Right kidney (tissue), 1 donor: ENCODE data around the gene GJC2.

Source experiments
- DNase-seq: peaks from one replicate; pipeline ENCODE4 v3.0.0-alpha.2; 2016

The GJC2 gene

DNA sequence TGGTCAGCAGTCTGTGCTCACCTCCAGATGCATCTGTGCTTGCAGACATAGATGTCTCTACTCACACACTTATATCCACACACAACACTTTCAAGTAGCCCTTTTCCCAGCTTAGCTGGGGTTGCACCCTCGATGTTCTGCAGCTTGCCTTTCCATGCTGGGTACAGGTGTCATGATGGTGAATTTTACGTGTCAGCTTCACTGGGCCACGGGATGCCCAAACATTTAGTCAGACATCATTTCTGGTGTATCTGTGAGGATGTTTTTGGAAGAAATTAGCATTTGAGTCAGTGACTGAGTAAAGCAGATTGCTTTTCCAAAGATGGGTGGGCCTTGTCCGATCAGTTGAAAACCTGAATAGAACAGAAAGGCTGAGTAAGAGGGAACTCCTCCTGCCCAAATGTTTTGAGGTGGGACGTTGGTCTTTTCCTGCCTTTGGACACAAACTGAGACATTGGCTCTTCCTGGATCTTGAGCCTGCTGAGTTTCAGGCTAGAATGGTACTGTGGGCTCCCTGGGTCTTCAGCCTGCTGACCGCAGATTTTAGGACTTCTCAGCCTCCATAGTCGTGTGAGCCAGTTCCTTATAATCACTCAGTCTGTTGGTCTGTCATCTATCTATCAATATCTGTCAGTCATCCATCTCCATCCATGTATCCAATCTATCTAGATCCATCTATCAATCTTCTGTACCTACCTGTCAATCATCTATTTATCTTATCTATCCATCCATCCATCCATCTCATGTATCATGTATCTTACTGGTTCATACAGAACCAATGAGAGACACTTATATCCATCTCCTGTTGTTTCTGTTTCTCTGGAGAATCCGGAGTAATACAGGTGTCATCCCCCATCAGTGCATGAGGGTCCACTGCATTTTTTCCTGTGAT is 45.4 kb downstream of the GJC2 start:
- DNase-seq, result no peak

GRCh38 chr1:228197555-228198147 is 47.9 kb downstream of the GJC2 start:
- no peak for DNase-seq

GRCh38 chr1:228198977-228199590 is 49.4 kb downstream of the GJC2 start:
- no peak for DNase-seq

DNA sequence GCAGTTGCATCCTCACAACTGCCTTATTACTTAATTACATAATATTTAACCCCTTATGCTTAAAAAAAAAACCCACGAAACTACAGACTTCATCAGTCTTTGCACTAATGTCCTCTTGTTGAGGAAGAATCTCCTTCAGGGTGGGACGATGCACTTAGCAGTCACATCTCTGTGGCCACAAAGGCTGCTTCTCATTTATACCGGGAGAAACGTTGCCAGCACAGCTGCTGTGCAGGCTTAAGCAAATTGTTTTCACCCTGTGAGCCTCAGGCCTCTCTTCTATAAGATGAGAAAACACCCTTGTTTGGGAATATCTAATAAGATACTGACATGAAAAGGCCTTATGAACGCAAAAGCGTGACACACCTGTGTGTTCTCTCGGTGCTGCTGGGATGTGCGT is 55.2 kb downstream of the GJC2 start:
- DNase-seq, result no peak

- DNase-seq, result no peak
Measured at GRCh38 chr1:228205526-228206436, 56.1 kb downstream of the GJC2 start.

DNA sequence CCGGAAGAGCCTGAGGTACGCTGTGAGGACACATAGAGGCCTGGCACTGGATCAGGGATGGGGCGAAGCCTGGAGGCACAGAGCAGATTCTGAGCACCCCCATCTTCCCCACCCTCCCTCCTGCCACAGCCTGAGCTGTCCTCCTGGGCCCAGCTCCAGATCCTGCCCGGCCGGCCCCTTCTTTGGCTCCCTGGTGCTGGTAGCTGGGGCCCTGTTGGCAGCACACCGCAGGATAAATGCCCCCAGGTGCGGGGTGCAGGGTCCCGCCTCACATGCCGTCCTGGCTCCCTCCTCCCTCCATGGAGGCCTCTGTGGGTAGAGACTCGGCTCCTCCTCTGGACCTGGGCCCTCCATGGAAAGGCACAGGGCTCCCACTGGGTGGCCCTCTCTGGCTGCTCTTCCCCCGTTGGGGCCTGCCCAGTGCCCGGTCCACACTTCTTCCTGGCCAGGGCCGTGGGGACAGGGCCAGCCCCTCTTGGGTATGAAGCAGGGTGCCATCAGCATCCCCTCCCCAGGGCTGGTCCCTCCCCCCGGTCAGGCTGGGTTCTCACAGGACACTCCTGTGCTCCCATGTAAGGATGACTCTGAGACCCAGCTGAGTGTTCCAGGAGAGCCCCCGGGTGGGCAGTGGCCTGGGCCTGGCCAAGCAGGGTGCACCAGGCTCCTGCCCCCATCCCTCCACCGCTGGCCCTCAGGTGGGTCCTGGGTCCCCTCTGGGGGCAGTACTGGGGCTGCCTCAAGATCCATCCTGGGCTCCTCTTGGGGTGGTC is 57.0 kb downstream of the GJC2 start:
- no peak for DNase-seq

DNA sequence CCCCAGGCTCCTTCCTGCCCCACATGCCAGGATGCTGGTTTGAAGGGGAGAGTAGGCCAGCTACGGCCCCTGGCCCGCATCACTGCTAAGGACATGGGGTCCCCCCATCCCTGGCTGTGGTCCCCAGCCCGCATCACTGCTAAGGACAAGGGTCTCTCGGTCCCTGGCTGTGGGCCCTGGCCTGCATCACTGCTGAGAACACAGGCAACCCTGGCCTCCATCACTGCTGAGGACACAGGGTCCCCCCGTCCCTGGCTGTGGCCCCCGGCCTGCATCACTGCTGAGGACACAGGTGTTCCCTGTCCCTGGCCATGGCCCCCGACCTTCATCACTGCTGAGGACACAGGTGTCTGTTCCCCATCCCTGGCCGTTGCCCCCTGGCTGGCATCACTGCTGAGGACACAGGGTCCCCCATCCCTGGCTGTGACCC is 57.7 kb downstream of the GJC2 start:
- DNase-seq, result no peak

- DNase-seq, result no peak
Measured at GRCh38 chr1:228207851-228208821, 58.4 kb downstream of the GJC2 start, which contains the start of gene OBSCN. OBSCN (plus strand) TSS chr1:228208044; CDS start chr1:228211784, 3,740 bp downstream.

GRCh38 chr1:228208831-228209551 is 59.3 kb downstream of the GJC2 start:
- DNase-seq, result no peak
